NCI-H1436 (cell line): ENCODE measurements around the gene NTSR1.

ENCODE experiments used
- DNase-seq: peaks from one replicate; lab custom pipeline; 2025; lab: John Stamatoyannopoulos, UW

The NTSR1 gene

DNA sequence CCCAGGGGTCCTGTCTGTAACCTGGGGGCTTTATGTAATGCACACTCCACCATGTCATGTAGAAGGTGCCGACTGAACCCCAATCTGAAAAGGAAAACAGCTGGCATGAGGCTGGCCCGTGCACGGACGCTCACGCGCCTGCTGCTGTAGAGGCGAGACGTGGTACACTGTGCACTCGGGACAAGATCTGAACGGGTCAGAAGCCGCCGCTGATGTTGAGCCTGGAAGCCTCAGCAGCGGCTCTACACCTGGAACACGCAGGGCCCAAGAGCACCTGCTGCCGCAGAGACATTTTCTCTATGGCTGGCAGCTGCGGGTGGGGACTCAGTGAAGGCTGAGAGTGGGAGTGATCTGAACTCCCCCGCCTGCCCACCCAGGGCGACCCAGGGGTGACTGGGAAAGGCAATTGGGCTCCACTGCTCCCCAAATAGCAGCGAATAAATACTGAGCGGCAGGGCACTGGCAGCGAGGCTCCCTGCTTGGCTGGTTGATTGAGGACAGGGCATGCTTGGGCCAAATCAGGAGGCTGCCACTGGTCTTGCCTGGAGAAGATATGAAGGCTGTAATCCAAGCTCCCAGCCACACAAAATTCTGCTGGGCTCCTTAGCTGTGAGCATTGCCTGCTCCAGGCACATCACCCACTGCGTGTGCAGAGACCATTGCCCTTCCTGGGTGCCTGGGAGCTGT is 93.5 kb downstream of the NTSR1 start:
- DNase-seq, result no peak

- DNase-seq, result peak; percentile 29
These were observed 95.5 kb downstream of the NTSR1 start for GRCh38 chr20:62804021-62804626.

DNA sequence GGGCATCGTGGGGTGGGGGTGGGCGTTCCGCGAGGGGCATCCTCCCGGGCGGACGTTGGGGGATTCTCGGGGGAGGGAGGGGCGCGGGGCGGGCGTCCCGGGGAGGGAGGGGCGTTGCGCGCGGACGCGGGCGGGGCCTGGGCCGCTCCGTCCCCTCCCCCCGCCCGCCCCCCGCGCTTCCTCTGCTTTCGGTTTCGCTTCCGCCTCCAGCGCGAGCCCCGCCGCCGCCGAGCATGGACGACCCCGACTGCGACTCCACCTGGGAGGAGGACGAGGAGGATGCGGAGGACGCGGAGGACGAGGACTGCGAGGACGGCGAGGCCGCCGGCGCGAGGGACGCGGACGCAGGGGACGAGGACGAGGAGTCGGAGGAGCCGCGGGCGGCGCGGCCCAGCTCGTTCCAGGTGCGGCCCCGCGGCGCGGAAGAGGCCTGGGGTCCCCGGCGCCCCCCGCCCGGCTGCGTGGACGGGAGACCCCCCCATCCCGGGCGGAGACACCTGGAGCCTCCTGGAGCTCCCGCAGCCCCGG is 96.1 kb downstream of the NTSR1 start, which contains the start of gene OGFR:
Gene OGFR, plus strand, starts transcription at position 209 of the 528 bp plus-strand sequence. Its CDS starts 25 bp downstream, at position 234.
- DNase-seq, result peak; percentile 34

DNA sequence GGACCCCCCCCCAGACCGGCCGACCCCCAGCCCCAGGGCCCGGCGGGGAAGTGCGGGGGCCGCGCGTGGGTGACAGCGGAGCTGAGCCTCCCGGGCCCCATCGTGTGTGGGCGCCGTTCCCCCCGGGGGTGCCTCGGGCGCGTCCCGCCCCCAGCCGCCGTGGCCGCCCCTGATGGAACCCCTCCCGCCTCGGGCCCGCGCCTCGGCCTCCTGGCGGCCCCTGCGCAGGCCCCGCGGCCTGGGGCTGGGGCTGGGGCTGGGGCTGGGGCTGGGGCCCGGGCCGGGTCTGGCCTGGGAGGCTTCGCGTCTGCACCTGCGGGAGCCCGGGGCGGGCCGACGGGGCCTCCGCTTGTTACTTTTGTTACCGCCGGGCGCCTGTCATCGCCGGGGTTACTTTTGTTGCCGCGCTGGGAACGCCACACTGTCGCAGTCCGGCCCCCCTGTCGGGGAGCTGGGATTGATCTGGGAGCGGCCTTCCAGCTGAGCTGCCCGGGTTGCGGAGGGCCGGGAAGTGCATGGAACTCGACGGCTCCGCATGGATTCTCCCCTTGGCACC is 96.6 kb downstream of the NTSR1 start:
- DNase-seq, result no peak

DNA sequence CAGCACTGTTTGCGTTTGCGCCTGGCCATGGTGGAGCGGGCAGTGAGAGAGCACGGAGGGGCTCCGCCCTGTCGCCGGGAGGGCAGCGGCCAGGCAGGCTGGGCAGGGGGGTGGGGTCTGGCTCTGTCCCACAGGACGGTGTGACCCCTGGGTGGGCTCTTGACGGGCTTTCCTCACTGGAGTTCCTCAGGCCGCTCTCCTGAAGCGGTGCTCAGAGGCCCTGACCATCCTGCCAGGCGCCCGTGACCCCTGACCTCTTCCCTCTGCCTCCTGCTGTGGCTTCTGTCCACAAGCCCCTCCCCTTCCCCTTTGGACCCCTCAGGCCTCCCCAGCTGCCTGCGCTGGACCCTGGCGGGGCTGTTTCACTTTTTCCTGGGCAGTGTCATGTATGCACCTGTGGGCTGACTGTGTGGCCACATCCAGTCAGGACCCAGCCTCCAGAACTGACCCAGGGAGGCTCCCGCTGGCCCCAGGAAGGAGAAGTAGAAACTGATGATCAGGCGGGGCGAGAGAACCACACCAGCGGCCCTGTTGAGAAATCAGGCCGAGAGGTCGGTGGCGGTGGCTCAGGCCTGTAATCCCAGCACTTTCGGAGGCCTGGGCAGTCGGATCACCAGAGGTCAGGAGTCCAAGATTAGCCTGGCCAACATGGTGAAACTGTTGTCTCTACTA is 97.2 kb downstream of the NTSR1 start:
- no peak for DNase-seq

GRCh38 chr20:62806383-62807050 is 97.9 kb downstream of the NTSR1 start:
- no peak for DNase-seq

DNA sequence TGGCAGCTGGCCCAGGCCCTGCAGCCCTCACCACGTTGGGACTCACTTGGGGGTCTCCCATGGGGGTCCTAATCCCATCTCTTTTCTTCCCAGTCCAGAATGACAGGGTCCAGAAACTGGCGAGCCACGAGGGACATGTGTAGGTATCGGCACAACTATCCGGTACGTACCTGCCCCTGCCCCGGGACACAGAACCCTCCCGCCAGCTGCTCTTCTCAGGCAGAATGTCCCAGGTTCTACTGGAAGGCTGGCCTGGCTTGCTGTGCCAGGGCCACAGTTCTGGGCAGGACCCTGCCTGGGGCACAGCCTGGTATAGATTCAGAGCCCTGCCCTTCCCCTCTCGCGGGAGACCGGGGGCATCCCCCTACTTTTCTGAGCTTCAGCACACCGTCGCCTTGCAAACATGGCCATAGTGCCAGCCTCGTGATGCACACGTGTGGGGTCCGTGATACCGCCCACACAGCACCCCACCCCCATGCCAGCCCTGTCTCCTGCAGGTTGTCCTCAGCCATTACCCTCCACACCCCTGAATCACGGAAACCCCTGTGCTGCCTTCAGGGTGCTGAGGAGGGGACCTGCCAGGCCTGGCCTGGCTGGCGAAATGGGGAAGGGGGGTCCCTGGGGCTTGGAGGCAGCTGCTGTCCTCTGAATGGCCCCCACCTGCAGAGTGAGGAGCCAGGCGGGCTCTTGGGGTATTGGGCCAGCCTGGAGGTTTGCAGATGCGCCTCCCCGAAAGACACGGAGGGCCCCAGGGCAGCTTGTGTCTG is 99.0 kb downstream of the NTSR1 start:
- no peak for DNase-seq

DNA sequence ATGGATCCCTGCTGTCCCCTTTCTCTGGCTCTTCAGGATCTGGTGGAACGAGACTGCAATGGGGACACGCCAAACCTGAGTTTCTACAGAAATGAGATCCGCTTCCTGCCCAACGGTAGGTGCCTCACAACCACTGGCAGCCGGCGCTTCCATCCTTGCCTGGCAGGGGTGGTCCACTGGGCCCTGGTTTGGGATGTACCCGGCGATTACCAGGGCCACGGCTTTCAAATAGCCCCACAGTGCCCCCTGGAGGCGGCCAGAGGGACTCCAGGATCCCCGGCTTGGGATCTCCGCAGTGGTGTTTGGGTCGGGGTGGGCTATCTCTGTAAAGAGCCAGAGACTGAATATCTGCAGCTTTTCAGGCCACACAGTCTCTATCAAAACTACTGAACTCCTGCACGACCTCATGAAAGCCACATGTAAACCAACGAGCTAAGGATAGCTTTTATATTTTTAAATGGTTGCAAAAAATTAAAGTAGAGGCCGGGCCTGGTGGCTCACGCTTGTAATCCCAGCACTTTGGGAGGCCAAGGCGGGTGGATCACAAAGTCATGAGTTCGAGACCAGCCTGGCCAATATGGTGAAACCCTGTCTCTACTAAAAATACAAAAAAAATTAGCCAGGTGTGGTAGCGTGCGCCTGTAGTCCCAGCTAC is 99.7 kb downstream of the NTSR1 start:
- peak; percentile 51 for DNase-seq

GRCh38 chr20:62809530-62810428 is 101.1 kb downstream of the NTSR1 start:
- DNase-seq, result no peak

DNA sequence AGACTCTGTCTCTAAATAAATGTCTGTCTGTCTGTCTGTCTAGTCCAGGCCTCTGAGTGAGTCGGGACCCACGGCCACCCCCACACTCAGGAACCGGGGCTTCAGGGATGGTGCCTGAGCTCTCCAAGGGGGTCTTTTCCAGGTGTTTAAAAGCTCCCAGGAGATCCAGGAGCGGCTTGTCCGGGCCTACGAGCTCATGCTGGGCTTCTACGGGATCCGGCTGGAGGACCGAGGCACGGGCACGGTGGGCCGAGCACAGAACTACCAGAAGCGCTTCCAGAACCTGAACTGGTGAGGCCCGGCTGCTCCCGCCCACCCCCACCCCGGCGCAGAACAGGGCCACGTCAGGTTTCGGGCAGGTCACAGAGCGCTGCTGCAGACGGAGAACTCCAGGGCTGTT is 102.7 kb downstream of the NTSR1 start:
- DNase-seq, result no peak

DNA sequence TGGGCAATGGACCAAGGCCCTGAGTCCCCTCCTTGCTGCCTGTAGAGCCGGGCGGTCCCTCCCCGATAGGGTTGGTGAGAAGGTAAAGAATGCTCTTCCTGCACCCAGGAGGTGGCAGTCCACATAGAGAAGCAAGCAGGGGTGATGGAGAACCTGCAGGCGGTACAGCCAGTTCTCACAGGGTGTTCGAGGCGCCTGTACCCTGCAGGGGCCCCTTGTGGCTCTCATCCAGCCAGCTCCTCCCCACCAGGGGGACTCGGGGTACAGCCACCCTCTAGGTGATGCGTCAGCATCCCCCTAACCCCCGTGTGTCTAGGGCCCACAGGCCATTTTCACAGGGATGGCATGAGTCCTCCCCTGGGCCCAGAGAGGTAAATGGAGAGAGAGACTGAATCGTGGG is 103.1 kb downstream of the NTSR1 start:
- DNase-seq, result no peak
